ENCODE results near the gene CLEC4M.
A peak's percentile ranks its signal among the peaks of the same experiment; 100 is the strongest.
"Not testable (repeated sequence)": the region's sequence is repeated elsewhere in the genome, so short reads cannot be mapped to it uniquely, and the experiment has no call there.

The CLEC4M gene

GRCh38 chr19:7778081-7778480, 15.0 kb downstream of the CLEC4M start:
- DNase-seq = peak; percentile 50

- DNase-seq = no peak
Observed at GRCh38 chr19:7779631-7780486, 16.8 kb downstream of the CLEC4M start.

DNA sequence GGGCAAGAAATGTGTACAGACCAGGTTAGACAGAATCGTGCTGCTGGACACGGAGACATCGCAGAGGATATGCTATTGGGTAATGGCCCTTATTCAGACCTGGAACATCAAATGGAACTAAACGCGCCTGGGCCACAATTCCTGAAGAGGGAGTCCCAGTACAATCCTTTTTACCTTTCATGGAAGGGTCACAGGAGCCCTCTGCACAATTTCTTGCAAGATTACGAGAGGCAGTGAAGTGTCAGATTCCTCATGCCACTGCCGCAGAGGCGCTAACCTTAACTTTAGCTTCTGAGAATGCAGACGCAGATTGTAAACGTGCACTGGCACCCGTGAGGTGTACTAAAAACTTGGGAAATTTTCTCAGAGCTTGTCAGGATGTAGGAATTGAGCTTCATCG, 18.1 kb downstream of the CLEC4M start:
- no peak for DNase-seq

GRCh38 chr19:7783991-7784423, 21.0 kb downstream of the CLEC4M start:
- peak; percentile 83 for DNase-seq

GRCh38 chr19:7784856-7785255, 21.8 kb downstream of the CLEC4M start:
- DNase-seq = no peak

DNA sequence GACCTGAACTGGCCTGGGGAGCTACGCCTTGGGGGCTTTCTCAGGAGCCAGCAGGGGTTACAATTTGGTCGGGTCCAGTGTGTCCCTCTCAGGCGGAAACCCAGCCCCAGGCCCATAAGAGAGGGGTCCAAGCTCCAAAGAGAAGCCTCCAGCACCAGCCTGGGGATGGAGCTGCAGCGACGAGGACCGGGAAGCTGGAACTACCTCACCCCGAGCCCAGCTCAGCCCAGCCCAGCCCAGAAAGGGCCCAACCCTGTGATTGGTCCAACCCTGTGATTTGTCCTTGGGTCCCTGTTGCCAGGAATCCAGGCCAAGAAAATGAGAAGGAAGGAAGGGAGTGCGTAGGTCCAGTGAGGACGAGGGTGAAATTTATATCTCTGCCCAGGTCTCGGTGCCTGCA, 24.1 kb downstream of the CLEC4M start:
- DNase-seq = no peak

- no peak for DNase-seq
Observed at GRCh38 chr19:7787602-7788177, 24.6 kb downstream of the CLEC4M start.

DNA sequence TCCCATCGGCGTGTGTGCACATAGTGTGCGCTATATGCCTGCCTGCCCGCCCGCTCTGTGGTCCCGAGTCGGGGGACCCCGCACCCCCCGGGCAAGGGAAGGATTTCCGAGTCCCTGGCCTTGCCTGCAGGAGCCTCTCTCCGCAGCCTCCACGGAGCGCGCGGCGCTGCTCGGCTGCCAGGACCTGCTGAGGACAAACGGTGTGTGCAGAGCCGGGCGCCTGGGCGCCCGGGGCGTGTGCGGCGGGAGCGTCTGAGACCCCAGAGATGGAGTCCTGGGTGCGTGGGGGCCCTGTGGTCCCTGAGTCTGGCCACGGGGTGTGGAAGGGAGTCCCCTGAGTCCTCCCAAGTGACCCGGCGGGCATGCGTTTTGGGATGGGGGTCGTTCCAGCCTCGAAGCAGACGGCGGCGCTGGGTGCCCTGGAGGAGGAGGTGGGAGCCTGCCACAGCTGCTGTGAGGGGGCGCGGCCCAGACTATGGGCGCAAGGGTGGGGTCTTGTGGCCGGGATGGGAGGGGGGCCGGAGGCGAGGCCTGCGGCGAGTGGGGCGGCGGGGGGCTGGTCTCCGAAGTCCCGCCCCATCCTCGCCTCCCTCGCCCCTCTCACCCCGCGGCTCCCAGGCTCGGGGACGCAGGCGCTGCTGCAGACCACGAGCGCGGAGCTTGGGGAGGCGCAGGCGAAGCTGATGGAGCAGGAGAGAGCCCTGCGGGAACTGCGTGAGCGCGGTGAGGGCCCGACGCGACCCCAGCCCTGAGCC, 25.3 kb downstream of the CLEC4M start:
- DNase-seq = no peak

GRCh38 chr19:7788933-7789323, 25.9 kb downstream of the CLEC4M start:
- no peak for DNase-seq

GRCh38 chr19:7789447-7789846, 26.4 kb downstream of the CLEC4M start:
- DNase-seq = no peak

GRCh38 chr19:7790416-7790815, 27.4 kb downstream of the CLEC4M start:
- DNase-seq = no peak

GRCh38 chr19:7792281-7792680, 29.2 kb downstream of the CLEC4M start:
- no peak for DNase-seq

DNA sequence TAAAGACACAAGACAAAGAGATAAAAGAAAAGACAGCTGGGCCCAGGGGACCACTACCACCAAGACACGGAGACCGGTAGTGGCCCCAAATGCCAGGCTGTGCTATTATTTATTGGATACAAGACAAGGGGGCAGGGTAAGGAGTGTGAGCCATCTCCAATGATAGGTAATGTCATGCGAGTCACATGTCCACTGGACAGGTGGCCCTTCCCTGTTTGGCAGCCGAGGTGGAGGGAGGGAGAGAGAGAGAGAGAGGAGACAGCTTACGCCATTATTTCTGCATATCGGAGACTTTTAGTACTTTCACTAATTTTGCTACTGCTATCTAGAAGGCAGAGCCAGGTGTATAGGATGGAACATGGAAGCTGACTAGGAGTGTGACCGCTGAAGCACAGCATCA, 29.7 kb downstream of the CLEC4M start:
- not testable (repeated sequence) for DNase-seq

DNA sequence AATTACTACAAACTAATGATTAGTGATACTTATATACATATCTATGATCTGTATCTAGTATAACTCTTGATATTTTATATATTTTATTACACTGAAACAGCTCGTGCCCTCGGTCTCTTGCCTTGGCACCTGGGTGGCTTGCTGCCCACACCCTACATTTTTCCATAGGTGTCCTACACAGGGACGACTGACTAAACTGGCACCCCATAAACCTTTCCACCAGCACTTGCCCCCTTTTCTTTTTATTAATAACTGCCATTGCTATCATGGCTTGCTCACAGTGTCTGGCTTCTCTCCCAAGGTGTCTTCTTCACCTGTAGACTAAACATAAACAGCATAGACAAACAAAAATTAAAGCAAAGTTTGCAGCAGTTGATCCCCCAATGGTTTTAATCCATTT, 30.4 kb downstream of the CLEC4M start:
- no peak for DNase-seq

DNA sequence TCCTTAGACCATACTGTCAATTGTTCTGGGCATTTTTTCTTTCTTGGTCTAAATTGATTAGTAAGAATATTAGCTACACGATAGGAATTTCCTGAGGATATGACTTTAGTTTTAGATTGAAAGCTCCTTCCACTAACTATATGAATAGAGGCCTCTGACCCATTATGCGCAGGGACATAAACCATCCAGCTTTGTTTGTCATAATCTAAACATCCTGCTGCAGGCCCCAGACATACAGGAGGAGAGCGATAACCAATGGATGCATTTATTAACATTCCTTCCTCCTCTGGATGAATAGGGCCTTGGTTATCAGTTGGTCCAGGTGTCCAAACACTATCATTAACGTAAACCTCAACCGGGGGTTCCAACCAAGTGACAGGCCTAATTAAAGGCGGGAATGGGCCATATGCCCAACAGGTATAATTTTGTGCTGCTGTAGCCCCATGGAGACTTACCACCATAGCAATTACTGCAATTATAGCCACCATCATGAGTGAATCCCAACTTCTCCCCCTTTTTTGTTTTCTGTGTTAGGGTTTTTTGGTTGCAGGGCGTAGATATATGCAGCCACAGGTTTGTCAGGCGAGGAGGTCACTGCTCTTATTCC, 32.6 kb downstream of the CLEC4M start:
- no peak for DNase-seq

DNA sequence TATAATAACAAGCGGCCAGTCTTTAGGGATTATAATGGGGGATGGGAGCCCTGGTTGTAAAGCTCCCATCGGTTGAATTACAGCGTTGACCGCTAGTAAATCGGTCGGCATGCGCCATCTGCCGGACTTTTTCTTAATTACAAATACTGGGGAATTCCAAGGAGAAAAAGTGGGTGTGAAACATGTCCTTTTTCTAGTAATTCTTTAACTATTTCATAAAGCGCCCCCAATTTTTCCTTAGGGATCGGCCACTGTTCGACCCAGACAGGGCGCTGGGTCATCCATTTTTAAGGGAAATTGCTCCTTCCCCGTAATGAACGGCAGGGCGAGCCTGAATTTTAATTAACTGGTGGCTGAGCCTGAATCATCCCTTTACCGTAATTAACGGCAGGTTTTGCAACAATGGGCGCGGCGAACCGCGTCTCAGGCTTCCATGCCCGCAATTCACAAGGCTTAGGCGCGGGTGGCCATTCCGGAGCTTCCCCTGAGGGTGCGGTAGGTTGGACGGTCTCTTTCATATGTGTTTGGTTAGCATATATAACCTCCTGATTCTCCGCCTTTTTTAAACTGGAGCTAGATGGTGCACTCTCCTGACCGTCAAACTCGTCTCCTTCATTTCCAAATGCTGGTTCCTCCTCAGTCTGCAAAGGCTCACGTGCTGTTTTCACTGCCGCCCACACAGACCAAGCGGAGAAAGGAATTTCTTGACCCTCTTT, 36.8 kb downstream of the CLEC4M start:
- DNase-seq = peak; percentile 91

DNA sequence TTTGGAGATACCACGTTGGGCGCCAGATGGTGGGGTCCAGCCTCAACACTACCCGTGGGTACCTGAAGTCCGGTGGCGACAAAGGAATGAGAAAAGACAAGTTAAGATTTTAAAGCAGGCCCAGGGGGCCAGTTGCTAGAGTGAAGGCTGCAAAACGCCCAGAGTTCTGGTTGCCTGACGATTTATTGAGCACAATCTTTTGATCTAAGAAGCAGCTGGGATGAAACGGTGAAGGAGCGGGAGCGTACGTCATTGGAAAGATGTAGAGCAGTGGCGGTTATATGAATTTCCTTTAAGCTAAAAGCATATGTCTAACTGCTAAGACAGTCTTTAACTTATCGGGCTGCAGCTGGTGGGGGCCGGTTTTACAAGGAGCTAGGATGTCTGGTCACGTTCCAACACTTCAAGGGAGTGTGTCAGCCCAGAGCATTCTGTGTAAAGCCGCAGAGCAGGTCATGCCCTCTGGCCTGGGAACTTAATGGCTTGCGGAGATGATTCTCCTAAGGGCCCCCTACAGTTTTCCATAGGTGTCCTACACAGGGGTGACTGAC, 38.1 kb downstream of the CLEC4M start:
- DNase-seq = no peak

DNA sequence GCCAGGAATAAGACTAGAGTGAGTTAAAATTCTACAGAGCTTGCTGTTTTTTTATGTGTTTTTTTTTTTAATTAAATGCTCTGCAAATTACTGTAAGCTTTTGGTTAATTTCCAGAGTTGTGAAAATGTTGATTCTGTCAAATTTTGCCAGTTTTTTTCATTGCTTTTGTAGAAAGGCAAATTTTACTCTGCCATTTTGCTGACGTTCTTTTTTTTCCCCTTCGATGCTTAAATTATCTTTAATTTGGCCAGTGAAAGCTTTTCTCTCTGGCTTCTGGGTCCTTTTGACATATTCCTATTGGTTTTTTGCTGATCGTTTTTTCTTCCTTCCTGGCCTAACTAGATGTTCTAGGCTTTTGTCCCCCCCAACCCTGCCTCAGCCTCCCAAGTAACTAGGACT, 43.2 kb downstream of the CLEC4M start:
- DNase-seq = no peak

GRCh38 chr19:7806876-7807275, 43.8 kb downstream of the CLEC4M start:
- DNase-seq = no peak

DNA sequence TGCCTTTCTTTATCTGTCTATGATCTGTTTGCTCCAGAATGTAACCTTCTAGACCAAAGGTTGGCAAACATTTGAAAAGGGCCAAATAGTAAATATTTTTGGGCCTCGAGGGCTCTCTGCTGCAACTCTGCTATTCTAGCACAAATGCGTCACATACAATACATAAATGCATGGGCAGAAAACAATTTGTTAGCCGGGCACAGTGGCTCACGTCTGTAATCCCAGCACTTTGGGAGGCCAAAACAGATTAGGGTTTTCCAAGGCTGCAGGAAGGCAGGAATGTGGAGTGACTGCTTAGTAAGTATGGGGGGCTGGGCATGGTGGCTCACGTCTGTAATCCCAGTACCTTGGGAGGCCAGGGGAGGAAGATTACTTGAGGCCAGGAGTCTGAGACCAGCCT, 45.1 kb downstream of the CLEC4M start:
- no peak for DNase-seq

GRCh38 chr19:7811989-7812388, 48.9 kb downstream of the CLEC4M start:
- DNase-seq = no peak

- DNase-seq = no peak
Observed at GRCh38 chr19:7815325-7815724, 52.3 kb downstream of the CLEC4M start.

Measured in suppressor macrophage treated with lipopolysaccharide for 4 hours (primary cell).